H9 (cell line): ENCODE measurements around the gene PRMT7. TPM values are rescaled to one million over a fixed set of nuclear protein-coding genes. Genes with fewer than 3 reads are reported as not detected.

Experiments
- DNase-seq: peaks from one replicate; pipeline ENCODE4 v3.0.0-alpha.2; 2017
- H2AFZ ChIP-seq: one replicate; pipeline ENCODE4 v1.6.1; 2013; ENCODE audit warnings: mild to moderate bottlenecking, low read length, control low read depth, moderate library complexity
- H2AK5ac ChIP-seq: 2 replicates; pipeline ENCODE4 v1.6.1; 2013; ENCODE audit warnings: low read length, control low read depth, mixed read lengths; ENCODE audit not compliant: insufficient read length
- H2BK120ac ChIP-seq: one replicate; pipeline ENCODE4 v1.6.1; 2013; ENCODE audit warnings: low read depth, mild to moderate bottlenecking, low read length, control low read depth, inconsistent platforms; ENCODE audit not compliant: poor library complexity, severe bottlenecking
- H2BK12ac ChIP-seq: 2 replicates; pipeline ENCODE4 v1.6.1; 2013; ENCODE audit warnings: low read length, control low read depth, mixed read lengths, low read depth; ENCODE audit not compliant: insufficient read length
- H2BK15ac ChIP-seq: 2 replicates; pipeline ENCODE4 v1.6.1; 2013; ENCODE audit warnings: low read depth, low read length, control low read depth
- H2BK20ac ChIP-seq: one replicate; pipeline ENCODE4 v1.6.1; 2013; ENCODE audit warnings: low read depth, mild to moderate bottlenecking, low read length, control low read depth, inconsistent platforms; ENCODE audit not compliant: poor library complexity, severe bottlenecking
- H2BK5ac ChIP-seq: 2 replicates; pipeline ENCODE4 v1.6.1; 2013; ENCODE audit warnings: low read length, control low read depth, mixed read lengths; ENCODE audit not compliant: insufficient read length
- H3K14ac ChIP-seq: 2 replicates; pipeline ENCODE4 v1.6.1; 2013; ENCODE audit warnings: low read length, control low read depth; ENCODE audit not compliant: insufficient read depth
- H3K18ac ChIP-seq: 2 replicates; pipeline ENCODE4 v1.6.1; 2013; ENCODE audit warnings: low read depth, mild to moderate bottlenecking, mixed read lengths, low read length, control low read depth; ENCODE audit not compliant: insufficient read length
- H3K23ac ChIP-seq: 2 replicates; pipeline ENCODE4 v1.6.1; 2013; ENCODE audit warnings: low read length, control low read depth, mixed read lengths, low read depth; ENCODE audit not compliant: insufficient read length
- H3K23me2 ChIP-seq: 2 replicates; pipeline ENCODE4 v1.6.1; 2013; ENCODE audit warnings: low read depth, mild to moderate bottlenecking, mixed read lengths, low read length, control low read depth; ENCODE audit not compliant: insufficient read length, poor library complexity, severe bottlenecking
- H3K27ac ChIP-seq: 2 replicates; pipeline ENCODE4 v1.5.1; 2013; ENCODE audit warnings: low read length, control low read depth, mixed read lengths, low read depth; ENCODE audit not compliant: insufficient read length
- H3K27me3 ChIP-seq: 2 replicates; pipeline ENCODE4 v1.6.1; 2013; ENCODE audit warnings: low read length, control low read depth, inconsistent platforms; ENCODE audit not compliant: insufficient read depth
- H3K4ac ChIP-seq: 2 replicates; pipeline ENCODE4 v1.6.1; 2013; ENCODE audit warnings: low read depth, mild to moderate bottlenecking, control low read depth, inconsistent platforms, low read length, moderate library complexity
- H3K4me1 ChIP-seq: 2 replicates; pipeline ENCODE4 v1.6.1; 2013; ENCODE audit warnings: low read length, control low read depth, inconsistent platforms; ENCODE audit not compliant: insufficient read depth
- H3K4me2 ChIP-seq: 2 replicates; pipeline ENCODE4 v1.6.1; 2013; ENCODE audit warnings: low read length, control low read depth, mixed read lengths; ENCODE audit not compliant: insufficient read length, insufficient read depth
- H3K56ac ChIP-seq: 2 replicates; pipeline ENCODE4 v1.6.1; 2013; ENCODE audit warnings: low read depth, mild to moderate bottlenecking, mixed read lengths, low read length, control low read depth; ENCODE audit not compliant: insufficient read length
- H3K79me1 ChIP-seq: 2 replicates; pipeline ENCODE4 v1.6.1; 2013; ENCODE audit warnings: low read depth, mild to moderate bottlenecking, moderate library complexity, low read length, control low read depth, inconsistent platforms; ENCODE audit not compliant: insufficient read depth, poor library complexity, severe bottlenecking
- H3K79me2 ChIP-seq: 2 replicates; pipeline ENCODE4 v1.6.1; 2013; ENCODE audit warnings: low read length, control low read depth, inconsistent platforms; ENCODE audit not compliant: insufficient read depth
- H3K9ac ChIP-seq: 2 replicates; pipeline ENCODE4 v1.6.1; 2013; ENCODE audit warnings: low read length, control low read depth, mixed read lengths; ENCODE audit not compliant: insufficient read length; ENCODE audit errors: extremely low read depth
- H3K9me3 ChIP-seq: one replicate; pipeline ENCODE4 v1.6.1; 2013; ENCODE audit warnings: low read depth, low read length, inconsistent platforms; ENCODE audit not compliant: control insufficient read depth
- H3T11ph ChIP-seq: one replicate; pipeline ENCODE4 v1.6.1; 2013; ENCODE audit warnings: mild to moderate bottlenecking, low read length, control low read depth, inconsistent platforms
- H4K20me1 ChIP-seq: one replicate; pipeline ENCODE4 v1.6.1; 2013; ENCODE audit not compliant: control insufficient read depth, insufficient read length, insufficient read depth
- H4K5ac ChIP-seq: 2 replicates; pipeline ENCODE4 v1.6.1; 2013; ENCODE audit warnings: low read depth, mild to moderate bottlenecking, mixed read lengths, low read length, control low read depth; ENCODE audit not compliant: insufficient read length
- H4K8ac ChIP-seq: replicated peaks from 2 replicates; pipeline ENCODE4 v1.6.1; 2013; ENCODE audit warnings: low read length, control low read depth, mixed read lengths, low read depth; ENCODE audit not compliant: insufficient read length
- H4K91ac ChIP-seq: 2 replicates; pipeline ENCODE4 v1.6.1; 2013; ENCODE audit warnings: low read depth, mild to moderate bottlenecking, moderate library complexity, mixed read lengths, low read length, control low read depth; ENCODE audit not compliant: insufficient read length
- H3K27ac Mint-ChIP-seq, 3 experiments: 2 replicates in 2 of 3; 3 replicates in 1 of 3; pipeline ENCODE4 v1.8.0; 2020 to 2021; ENCODE audit warnings: mixed read lengths in 3 of 3, mild to moderate bottlenecking in 1 of 3, moderate library complexity in 1 of 3
- H3K27me3 Mint-ChIP-seq: 2 replicates; pipeline ENCODE4 v1.8.0; 2021; ENCODE audit warnings: low read depth, mild to moderate bottlenecking, moderate library complexity, mixed read lengths
- H3K36me3 Mint-ChIP-seq, 3 experiments: 2 replicates in 2 of 3; 3 replicates in 1 of 3; pipeline ENCODE4 v1.8.0; 2020 to 2021; ENCODE audit warnings: low read depth in 3 of 3, mixed read lengths in 3 of 3; ENCODE audit not compliant: insufficient read depth in 1 of 3
- H3K4me1 Mint-ChIP-seq, 2 experiments: 2 replicates each; pipeline ENCODE4 v1.8.0; 2020; ENCODE audit warnings: mixed read lengths in 2 of 2
- H3K4me3 Mint-ChIP-seq, 2 experiments: 2 replicates in 1 of 2; 3 replicates in 1 of 2; pipeline ENCODE4 v1.8.0; 2020 to 2021; ENCODE audit warnings: mild to moderate bottlenecking in 2 of 2, mixed read lengths in 2 of 2, moderate library complexity in 1 of 2
- H3K9me3 Mint-ChIP-seq, 2 experiments: 2 replicates in 1 of 2; 3 replicates in 1 of 2; pipeline ENCODE4 v1.8.0; 2020; ENCODE audit warnings: mild to moderate bottlenecking in 2 of 2, mixed read lengths in 2 of 2, moderate library complexity in 1 of 2
- CTCF ChIP-seq: fragments of 200-600 bp; sonication (generic); conservative IDR thresholded peaks from 3 replicates; pipeline ENCODE4 v1.8.0; 2021; ENCODE audit warnings: antibody characterized with exemption, mild to moderate bottlenecking
- WGBS: extraction: QIAGEN DNeasy Blood & Tissue Kit; methylation state at CpG from one replicate; pipeline ENCODE4 v1.1.7; 2013; ENCODE audit warnings: missing lambda C conversion rate, low lambda C conversion rate, mixed read lengths; ENCODE audit not compliant: insufficient read length; ENCODE audit errors: extremely low coverage; 5-methylcytosine and 5-hydroxymethylcytosine counted together
- total RNA-seq: library from RNA; stranded (reverse); gene quantifications from 2 replicates; pipeline ENCODE4 v1.2.1, GENCODE V29; 2021

The PRMT7 gene
- total RNA-seq, 1 experiment from 2014 or later: 56.6 TPM

GRCh38 chr16:68306633-68307032, 4.2 kb upstream of the PRMT7 start:
- no peak overlapping the region for H2BK15ac ChIP-seq
- no peak overlapping the region for H3K4me2 ChIP-seq
- H3K14ac ChIP-seq: no peak overlapping the region
- no peak overlapping the region for H2BK12ac ChIP-seq
- no peak overlapping the region for H3K9ac ChIP-seq
- H3K4me1 ChIP-seq: peaks cover 2% of the 10 kb centered on the region; the same call in 1 of the 2 replicates
- H3K18ac ChIP-seq: no peak overlapping the region
- H3K4ac ChIP-seq: no peak overlapping the region
- Mint-ChIP-seq H3K9me3 (no peaks in the 10 kb centered on the region), H3K27ac (no peak overlapping the region), H3K4me1 (peaks cover 9 to 10% of the 10 kb centered on the region in 2 experiments), H3K36me3 (peaks cover 24 to 63% (median 55%) of the 10 kb centered on the region in 3 experiments; a peak in 6 of 7 replicates), H3K4me3 (no peak overlapping the region), H3K27me3 (no peaks in the 10 kb centered on the region)
- H3K27ac ChIP-seq: no peak overlapping the region
- no peak overlapping the region for H3T11ph ChIP-seq
- no peak overlapping the region for H2BK5ac ChIP-seq
- H4K91ac ChIP-seq: no peak overlapping the region
- H2BK20ac ChIP-seq: no peak overlapping the region
- H2BK120ac ChIP-seq: no peak overlapping the region
- H3K79me1 ChIP-seq: no peaks in the 10 kb centered on the region
- H3K23me2 ChIP-seq: peaks cover 13% of the 10 kb centered on the region
- no peaks in the 10 kb centered on the region for H3K27me3 ChIP-seq
- no peak overlapping the region for H2AFZ ChIP-seq
- peaks cover 2% of the 10 kb centered on the region; the same call in 1 of the 2 replicates for H3K79me2 ChIP-seq
- H3K23ac ChIP-seq: no peak overlapping the region
- H4K8ac ChIP-seq: no peak overlapping the region
- H3K9me3 ChIP-seq: no peaks in the 10 kb centered on the region
- H2AK5ac ChIP-seq: no peak overlapping the region
- DNase-seq: no peak
- WGBS: no CpG with 5 or more reads among the region's 3 CpGs
- H4K20me1 ChIP-seq: no peaks in the 10 kb centered on the region
- no peak overlapping the region for H4K5ac ChIP-seq
- H3K56ac ChIP-seq: no peak overlapping the region
- no peak for TF ChIP-seq CTCF
